MM.1S (cell line): ENCODE measurements around the gene HEMK1.

ENCODE experiments used
- DNase-seq: peaks from one replicate; pipeline ENCODE4 v3.0.0-alpha.2; 2015
- H2AFZ ChIP-seq: fragments of 300-600 bp; sonication (generic); 2 replicates; pipeline ENCODE4 v1.6.0; 2016; ENCODE audit warnings: antibody characterized with exemption, low read length
- H3F3A ChIP-seq: fragments of 300-600 bp; sonication (generic); 2 replicates; pipeline ENCODE4 v1.6.1; 2016; ENCODE audit warnings: mild to moderate bottlenecking, antibody characterized with exemption, low read length, moderate library complexity, mixed read lengths; ENCODE audit not compliant: insufficient read depth
- H3K27ac ChIP-seq: fragments of 300-600 bp; sonication (generic); 2 replicates; pipeline ENCODE4 v1.5.1; 2016; ENCODE audit warnings: mild to moderate bottlenecking, low read length
- H3K27me3 ChIP-seq: fragments of 300-600 bp; sonication (generic); replicated peaks from 2 replicates; pipeline ENCODE4 v1.6.0; 2016; ENCODE audit warnings: low read length; ENCODE audit not compliant: insufficient read depth
- H3K36me3 ChIP-seq: fragments of 300-600 bp; sonication (generic); replicated peaks from 2 replicates; pipeline ENCODE4 v1.6.1; 2016; ENCODE audit warnings: mild to moderate bottlenecking, low read length, mixed read lengths; ENCODE audit not compliant: insufficient read depth
- H3K4me1 ChIP-seq: fragments of 300-600 bp; sonication (generic); 2 replicates; pipeline ENCODE4 v1.6.1; 2016; ENCODE audit warnings: low read length, mixed read lengths
- H3K4me2 ChIP-seq: fragments of 300-600 bp; sonication (generic); 2 replicates; pipeline ENCODE4 v1.6.0; 2016; ENCODE audit warnings: low read depth, low read length
- H3K4me3 ChIP-seq: fragments of 300-600 bp; sonication (generic); 2 replicates; pipeline ENCODE4 v1.5.1; 2016; ENCODE audit warnings: low read length, mixed read lengths
- H3K79me2 ChIP-seq: fragments of 300-600 bp; sonication (generic); 2 replicates; pipeline ENCODE4 v1.6.1; 2016; ENCODE audit warnings: mixed run types, low read length, mixed read lengths
- H3K9ac ChIP-seq: fragments of 300-600 bp; sonication (generic); 2 replicates; pipeline ENCODE4 v1.6.1; 2016; ENCODE audit warnings: low read length, mixed read lengths
- H3K9me2 ChIP-seq: fragments of 300-600 bp; sonication (generic); replicated peaks from 2 replicates; pipeline ENCODE4 v1.6.1; 2016; ENCODE audit warnings: mild to moderate bottlenecking, low read length, mixed read lengths; ENCODE audit not compliant: insufficient read depth
- H3K9me3 ChIP-seq: fragments of 300-600 bp; sonication (generic); replicated peaks from 2 replicates; pipeline ENCODE4 v1.6.1; 2016; ENCODE audit warnings: mild to moderate bottlenecking, low read length, mixed read lengths; ENCODE audit not compliant: insufficient read depth
- H4K20me1 ChIP-seq: fragments of 300-600 bp; sonication (generic); 2 replicates; pipeline ENCODE4 v1.6.1; 2016; ENCODE audit warnings: mild to moderate bottlenecking, low read length, moderate library complexity, mixed read lengths; ENCODE audit not compliant: insufficient read depth
- EZH2 ChIP-seq: fragments of 300-600 bp; sonication (generic); optimal IDR thresholded peaks from 2 replicates; pipeline ENCODE3; 2017; ENCODE audit warnings: low read depth, mild to moderate bottlenecking, antibody characterized with exemption, low read length, mixed read lengths
- EZH2phosphoT487 ChIP-seq: fragments of 300-600 bp; sonication (generic); IDR thresholded peaks from 2 replicates; pipeline ENCODE4 v1.6.1; 2018; ENCODE audit warnings: antibody characterized with exemption, low read length
- TF ChIP-seq, protein P1 (sequence below): fragments of 300-600 bp; sonication (generic); IDR thresholded peaks from 2 replicates; pipeline ENCODE4 v1.5.1; 2016; ENCODE audit warnings: antibody characterized with exemption, low read length, mixed read lengths

HEMK1 gene

DNA sequence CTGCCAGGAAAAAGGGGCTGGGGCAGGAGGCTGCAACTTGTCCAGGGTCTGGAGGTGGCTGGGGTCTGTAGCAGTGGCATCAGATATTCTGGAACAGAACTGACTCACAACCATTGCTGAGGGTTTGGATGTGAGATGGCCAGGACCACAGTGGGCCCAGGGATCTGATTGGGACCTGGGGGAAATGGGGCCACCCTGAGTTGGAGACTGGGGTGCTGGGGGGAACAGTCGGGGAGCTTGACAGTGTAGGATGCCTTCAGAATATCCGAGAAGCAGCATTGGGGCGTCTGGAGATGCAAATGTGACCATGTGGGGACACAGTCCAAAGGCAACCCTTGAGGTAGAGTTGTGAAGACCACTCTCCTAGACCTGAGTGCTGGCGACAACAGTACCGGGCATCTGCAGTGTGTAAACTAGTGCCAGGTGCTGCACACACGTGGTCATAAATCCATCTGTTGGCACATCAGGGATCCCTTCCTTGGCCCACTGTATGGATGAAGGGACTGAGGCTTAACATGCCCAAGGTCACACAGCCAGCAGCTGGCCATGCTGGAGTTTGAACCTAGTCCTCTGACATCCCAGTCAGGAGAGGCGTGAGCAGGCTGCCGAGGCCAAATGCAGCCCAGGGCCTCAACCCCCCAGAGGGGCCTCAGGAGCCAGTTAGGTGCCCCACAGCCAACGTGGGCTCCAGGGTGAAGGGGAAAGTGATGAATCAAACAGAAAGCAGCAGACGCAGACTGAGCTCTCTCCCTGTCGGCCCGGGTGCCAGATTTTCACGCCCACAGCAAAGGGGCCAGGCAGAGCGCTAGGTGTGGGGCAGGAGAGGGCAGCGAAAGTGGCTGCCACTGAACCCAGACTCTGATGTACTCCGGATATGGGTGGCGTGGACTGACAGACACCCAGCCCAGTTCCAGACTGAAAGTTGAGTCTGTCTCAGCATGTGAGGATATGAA is 18.8 kb downstream of the HEMK1 start:
- Histone ChIP-seq H4K20me1 (no peaks in the 10 kb centered on the region), H3F3A (no peaks in the 10 kb centered on the region), H3K79me2 (no peaks in the 10 kb centered on the region), H2AFZ (no peak overlapping the region), H3K4me1 (0 out of 2 replicates have a peak, but pooled peaks cover 8% of the 10 kb centered on the region), H3K9me2 (no peaks in the 10 kb centered on the region), H3K9ac (no peak overlapping the region), H3K4me3 (no peak overlapping the region), H3K36me3 (no peaks in the 10 kb centered on the region), H3K4me2 (no peak overlapping the region), H3K27ac (no peak overlapping the region), H3K9me3 (no peaks in the 10 kb centered on the region), H3K27me3 (no peaks in the 10 kb centered on the region)
- no peak for TF ChIP-seq EZH2
- TF ChIP-seq EZH2phosphoT487: no peak
- TF ChIP-seq, protein P1, sequence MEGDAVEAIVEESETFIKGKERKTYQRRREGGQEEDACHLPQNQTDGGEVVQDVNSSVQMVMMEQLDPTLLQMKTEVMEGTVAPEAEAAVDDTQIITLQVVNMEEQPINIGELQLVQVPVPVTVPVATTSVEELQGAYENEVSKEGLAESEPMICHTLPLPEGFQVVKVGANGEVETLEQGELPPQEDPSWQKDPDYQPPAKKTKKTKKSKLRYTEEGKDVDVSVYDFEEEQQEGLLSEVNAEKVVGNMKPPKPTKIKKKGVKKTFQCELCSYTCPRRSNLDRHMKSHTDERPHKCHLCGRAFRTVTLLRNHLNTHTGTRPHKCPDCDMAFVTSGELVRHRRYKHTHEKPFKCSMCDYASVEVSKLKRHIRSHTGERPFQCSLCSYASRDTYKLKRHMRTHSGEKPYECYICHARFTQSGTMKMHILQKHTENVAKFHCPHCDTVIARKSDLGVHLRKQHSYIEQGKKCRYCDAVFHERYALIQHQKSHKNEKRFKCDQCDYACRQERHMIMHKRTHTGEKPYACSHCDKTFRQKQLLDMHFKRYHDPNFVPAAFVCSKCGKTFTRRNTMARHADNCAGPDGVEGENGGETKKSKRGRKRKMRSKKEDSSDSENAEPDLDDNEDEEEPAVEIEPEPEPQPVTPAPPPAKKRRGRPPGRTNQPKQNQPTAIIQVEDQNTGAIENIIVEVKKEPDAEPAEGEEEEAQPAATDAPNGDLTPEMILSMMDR: no peak
- DNase-seq: no peak

DNA sequence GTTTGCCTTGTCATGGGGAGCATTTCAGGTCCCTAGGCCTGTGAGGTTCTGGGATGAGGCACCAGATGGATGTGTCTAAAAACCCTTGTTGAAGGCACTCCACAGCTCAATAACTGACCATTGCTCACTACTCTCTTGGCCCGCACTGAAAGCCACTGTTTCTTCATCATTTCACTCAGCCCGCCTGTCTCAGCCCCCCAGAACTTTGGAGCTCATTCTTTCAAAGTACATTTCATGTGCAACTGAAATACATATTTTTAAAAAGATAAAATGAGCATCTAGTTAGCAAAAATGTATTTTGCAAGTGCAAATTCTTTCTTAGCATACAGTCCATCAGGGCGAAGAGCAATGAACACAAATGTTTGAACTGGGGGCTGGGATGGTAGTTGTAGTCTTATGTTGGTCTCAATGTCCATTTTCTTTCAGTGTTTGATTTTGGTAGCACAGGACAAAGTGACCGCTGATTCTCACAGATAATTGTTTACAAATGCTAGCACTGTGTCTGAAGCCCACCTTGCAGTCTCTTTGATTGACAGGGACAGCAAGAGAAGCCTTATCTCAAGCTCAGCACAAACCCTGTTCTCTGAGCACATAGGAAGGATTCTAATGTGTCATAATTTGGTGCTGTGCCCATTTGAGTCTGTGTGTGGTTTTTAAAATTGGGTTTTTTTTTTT is 19.6 kb downstream of the HEMK1 start:
- Histone ChIP-seq H3F3A (no peaks in the 10 kb centered on the region), H3K27ac (no peak overlapping the region), H3K36me3 (no peaks in the 10 kb centered on the region), H4K20me1 (no peaks in the 10 kb centered on the region), H2AFZ (no peak overlapping the region), H3K9me3 (no peaks in the 10 kb centered on the region), H3K9ac (no peak overlapping the region), H3K27me3 (no peaks in the 10 kb centered on the region), H3K79me2 (no peaks in the 10 kb centered on the region), H3K4me2 (no peak overlapping the region), H3K4me1 (0 out of 2 replicates have a peak, but pooled peaks cover 8% of the 10 kb centered on the region), H3K4me3 (no peak overlapping the region), H3K9me2 (no peaks in the 10 kb centered on the region)
- TF ChIP-seq EZH2phosphoT487 (no peak), EZH2 (no peak)
- TF ChIP-seq, protein P1: no peak
- DNase-seq: no peak

DNA sequence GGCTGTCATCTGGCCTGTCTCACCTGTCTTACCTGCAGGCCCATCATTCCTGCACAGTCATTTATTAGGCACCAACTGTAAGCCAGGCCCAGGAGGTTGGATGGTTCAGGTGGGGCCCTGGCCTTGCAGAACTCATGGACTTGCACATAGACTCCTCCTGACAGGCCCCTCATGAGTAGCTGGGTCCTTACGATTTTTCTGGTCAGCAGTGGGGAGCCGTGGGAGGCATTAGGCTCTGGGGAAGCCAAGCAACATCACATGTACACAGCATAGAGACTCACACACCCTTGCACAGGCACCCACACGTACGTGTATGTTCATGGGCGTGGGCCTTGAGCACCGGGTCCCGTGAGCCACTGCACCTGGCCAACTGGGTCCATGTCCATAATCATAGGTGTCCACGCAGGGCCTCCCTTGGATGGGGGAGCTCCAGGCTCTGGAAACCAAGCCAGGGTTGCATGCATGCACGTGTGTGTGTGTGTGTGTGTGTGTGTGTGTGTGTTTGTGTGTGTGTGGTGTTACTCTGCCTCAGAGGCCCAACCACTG is 21.9 kb downstream of the HEMK1 start:
- Histone ChIP-seq H2AFZ (no peak overlapping the region), H3K9me3 (no peaks in the 10 kb centered on the region), H3K27me3 (no peaks in the 10 kb centered on the region), H3F3A (no peaks in the 10 kb centered on the region), H3K27ac (peak overlapping the region; percentile 38; the same call in 1 of the 2 replicates), H3K4me3 (no peak overlapping the region), H3K36me3 (no peaks in the 10 kb centered on the region), H4K20me1 (no peaks in the 10 kb centered on the region), H3K9me2 (no peaks in the 10 kb centered on the region), H3K4me2 (no peak overlapping the region), H3K9ac (no peak overlapping the region), H3K4me1 (0 out of 2 replicates have a peak, but pooled peaks cover 8% of the 10 kb centered on the region), H3K79me2 (no peaks in the 10 kb centered on the region)
- TF ChIP-seq, protein P1: no peak
- TF ChIP-seq EZH2phosphoT487: no peak
- no peak for TF ChIP-seq EZH2
- no peak for DNase-seq
